Prostate gland (tissue), 2 donors: ENCODE results near the gene INSIG1.

ENCODE experiments used
- POLR2A ChIP-seq: fragments of 450-650 bp; IDR thresholded peaks from one replicate; pipeline ENCODE4 v1.6.1; 2016; ENCODE audit warnings: antibody characterized with exemption, mild to moderate bottlenecking
- POLR2AphosphoS5 ChIP-seq: sonication (generic); formaldehyde crosslinking; IDR thresholded peaks from one replicate; pipeline ENCODE4 v1.6.1; 2017; ENCODE audit warnings: antibody characterized with exemption
- TF ChIP-seq, protein P1 (sequence below), 4 experiments: fragments of 200-600 bp in 2 of 4; fragments of 450-650 bp in 2 of 4; sonication (generic) in 2 of 4; IDR thresholded peaks; 1 replicate in 3 of 4; 2 replicates in 1 of 4; pipeline ENCODE4 v1.5.1; 2016 to 2019; ENCODE audit warnings: antibody characterized with exemption in 4 of 4, mild to moderate bottlenecking in 2 of 4, moderate library complexity in 2 of 4

DNA sequence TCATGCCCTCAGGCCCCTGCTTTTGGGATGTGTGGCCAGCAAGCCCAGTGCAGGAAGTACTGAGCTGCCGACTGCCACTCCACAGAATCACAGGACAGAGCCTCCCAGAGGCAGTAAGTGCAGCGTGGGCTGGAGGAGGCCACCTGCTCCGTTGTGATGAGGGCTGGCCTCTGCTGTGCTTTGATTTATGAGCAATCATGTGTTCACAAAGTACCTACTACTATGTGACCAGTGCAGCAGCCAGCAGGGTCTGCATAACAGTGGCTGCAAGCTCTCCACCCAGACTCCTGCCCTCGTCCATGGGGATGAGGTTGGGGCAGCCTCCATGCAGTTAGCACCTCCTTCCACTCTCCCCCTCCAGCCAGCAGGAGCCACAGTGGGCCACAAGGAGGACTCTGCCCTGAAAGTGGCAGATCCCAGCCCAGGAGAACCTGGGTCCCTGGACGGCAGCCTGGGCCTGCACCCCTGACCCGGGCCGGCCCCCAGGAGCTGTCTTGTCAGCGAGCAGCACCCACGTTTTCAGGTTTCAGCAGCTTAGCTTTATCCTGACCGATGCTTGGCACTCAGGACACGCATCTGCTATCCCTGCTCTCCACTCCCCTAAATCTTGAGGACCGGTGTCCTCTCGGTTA is 37.7 kb upstream of the INSIG1 start:
- no peak for TF ChIP-seq POLR2A
- TF ChIP-seq, protein P1, sequence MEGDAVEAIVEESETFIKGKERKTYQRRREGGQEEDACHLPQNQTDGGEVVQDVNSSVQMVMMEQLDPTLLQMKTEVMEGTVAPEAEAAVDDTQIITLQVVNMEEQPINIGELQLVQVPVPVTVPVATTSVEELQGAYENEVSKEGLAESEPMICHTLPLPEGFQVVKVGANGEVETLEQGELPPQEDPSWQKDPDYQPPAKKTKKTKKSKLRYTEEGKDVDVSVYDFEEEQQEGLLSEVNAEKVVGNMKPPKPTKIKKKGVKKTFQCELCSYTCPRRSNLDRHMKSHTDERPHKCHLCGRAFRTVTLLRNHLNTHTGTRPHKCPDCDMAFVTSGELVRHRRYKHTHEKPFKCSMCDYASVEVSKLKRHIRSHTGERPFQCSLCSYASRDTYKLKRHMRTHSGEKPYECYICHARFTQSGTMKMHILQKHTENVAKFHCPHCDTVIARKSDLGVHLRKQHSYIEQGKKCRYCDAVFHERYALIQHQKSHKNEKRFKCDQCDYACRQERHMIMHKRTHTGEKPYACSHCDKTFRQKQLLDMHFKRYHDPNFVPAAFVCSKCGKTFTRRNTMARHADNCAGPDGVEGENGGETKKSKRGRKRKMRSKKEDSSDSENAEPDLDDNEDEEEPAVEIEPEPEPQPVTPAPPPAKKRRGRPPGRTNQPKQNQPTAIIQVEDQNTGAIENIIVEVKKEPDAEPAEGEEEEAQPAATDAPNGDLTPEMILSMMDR (IDR thresholded peaks at IDR 0.05): no peak
- no peak for TF ChIP-seq POLR2AphosphoS5
